Measurements from ENCODE around the gene MAB21L3.

MAB21L3 gene

GRCh38 chr1:116125758-116126157 is 14.6 kb downstream of the MAB21L3 start:
- TF ChIP-seq, protein P1, sequence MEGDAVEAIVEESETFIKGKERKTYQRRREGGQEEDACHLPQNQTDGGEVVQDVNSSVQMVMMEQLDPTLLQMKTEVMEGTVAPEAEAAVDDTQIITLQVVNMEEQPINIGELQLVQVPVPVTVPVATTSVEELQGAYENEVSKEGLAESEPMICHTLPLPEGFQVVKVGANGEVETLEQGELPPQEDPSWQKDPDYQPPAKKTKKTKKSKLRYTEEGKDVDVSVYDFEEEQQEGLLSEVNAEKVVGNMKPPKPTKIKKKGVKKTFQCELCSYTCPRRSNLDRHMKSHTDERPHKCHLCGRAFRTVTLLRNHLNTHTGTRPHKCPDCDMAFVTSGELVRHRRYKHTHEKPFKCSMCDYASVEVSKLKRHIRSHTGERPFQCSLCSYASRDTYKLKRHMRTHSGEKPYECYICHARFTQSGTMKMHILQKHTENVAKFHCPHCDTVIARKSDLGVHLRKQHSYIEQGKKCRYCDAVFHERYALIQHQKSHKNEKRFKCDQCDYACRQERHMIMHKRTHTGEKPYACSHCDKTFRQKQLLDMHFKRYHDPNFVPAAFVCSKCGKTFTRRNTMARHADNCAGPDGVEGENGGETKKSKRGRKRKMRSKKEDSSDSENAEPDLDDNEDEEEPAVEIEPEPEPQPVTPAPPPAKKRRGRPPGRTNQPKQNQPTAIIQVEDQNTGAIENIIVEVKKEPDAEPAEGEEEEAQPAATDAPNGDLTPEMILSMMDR (IDR thresholded peaks at IDR 0.05; ENCODE audit: low read length), result no peak
- TF ChIP-seq EZH2 (IDR thresholded peaks at IDR 0.05; ENCODE audit: borderline replicate concordance, low read length), result no peak
- Histone ChIP-seq H3K9me2 (ENCODE audit: low read depth, low read length) (no peaks in the 10 kb centered on the region), H2AFZ (ENCODE audit: low read length) (no peak overlapping the region), H3K27ac (ENCODE audit: low read depth, low read length, poor library complexity, severe bottlenecking) (no peak overlapping the region), H3K27me3 (ENCODE audit: insufficient read depth, low read length) (no peaks in the 10 kb centered on the region), H3K4me2 (ENCODE audit: low read length) (no peak overlapping the region), H3K4me3 (ENCODE audit: low read depth, low read length, poor library complexity, severe bottlenecking) (no peak overlapping the region), H3K36me3 (ENCODE audit: insufficient read depth, low read length) (no peaks in the 10 kb centered on the region), H4K20me1 (ENCODE audit: insufficient read depth, low read length) (no peaks in the 10 kb centered on the region), H3F3A (ENCODE audit: insufficient read depth, low read length) (no peaks in the 10 kb centered on the region), H3K79me2 (ENCODE audit: insufficient read depth, low read length) (no peaks in the 10 kb centered on the region), H3K4me1 (ENCODE audit: insufficient read depth, low read length, severe bottlenecking) (no peaks in the 10 kb centered on the region), H3K9ac (ENCODE audit: low read length) (no peak overlapping the region), H3K9me3 (ENCODE audit: low read length) (no peaks in the 10 kb centered on the region)

- Histone ChIP-seq H3K4me1 (ENCODE audit: insufficient read depth, low read length, severe bottlenecking) (no peaks in the 10 kb centered on the region), H3K4me3 (ENCODE audit: low read depth, low read length, poor library complexity, severe bottlenecking) (no peak overlapping the region), H4K20me1 (ENCODE audit: insufficient read depth, low read length) (no peaks in the 10 kb centered on the region), H3K27ac (ENCODE audit: low read depth, low read length, poor library complexity, severe bottlenecking) (no peak overlapping the region), H3K4me2 (ENCODE audit: low read length) (no peak overlapping the region), H3F3A (ENCODE audit: insufficient read depth, low read length) (no peaks in the 10 kb centered on the region), H3K36me3 (ENCODE audit: insufficient read depth, low read length) (no peaks in the 10 kb centered on the region), H3K9ac (ENCODE audit: low read length) (no peak overlapping the region), H3K9me3 (ENCODE audit: low read length) (no peaks in the 10 kb centered on the region), H3K9me2 (ENCODE audit: low read depth, low read length) (no peaks in the 10 kb centered on the region), H3K79me2 (ENCODE audit: insufficient read depth, low read length) (no peaks in the 10 kb centered on the region), H3K27me3 (ENCODE audit: insufficient read depth, low read length) (no peaks in the 10 kb centered on the region), H2AFZ (ENCODE audit: low read length) (no peak overlapping the region)
- TF ChIP-seq, protein P1 (IDR thresholded peaks at IDR 0.05; ENCODE audit: low read length), result no peak
- TF ChIP-seq EZH2 (IDR thresholded peaks at IDR 0.05; ENCODE audit: borderline replicate concordance, low read length), result no peak
These were observed 15.1 kb downstream of the MAB21L3 start for GRCh38 chr1:116126281-116126680.

DNA sequence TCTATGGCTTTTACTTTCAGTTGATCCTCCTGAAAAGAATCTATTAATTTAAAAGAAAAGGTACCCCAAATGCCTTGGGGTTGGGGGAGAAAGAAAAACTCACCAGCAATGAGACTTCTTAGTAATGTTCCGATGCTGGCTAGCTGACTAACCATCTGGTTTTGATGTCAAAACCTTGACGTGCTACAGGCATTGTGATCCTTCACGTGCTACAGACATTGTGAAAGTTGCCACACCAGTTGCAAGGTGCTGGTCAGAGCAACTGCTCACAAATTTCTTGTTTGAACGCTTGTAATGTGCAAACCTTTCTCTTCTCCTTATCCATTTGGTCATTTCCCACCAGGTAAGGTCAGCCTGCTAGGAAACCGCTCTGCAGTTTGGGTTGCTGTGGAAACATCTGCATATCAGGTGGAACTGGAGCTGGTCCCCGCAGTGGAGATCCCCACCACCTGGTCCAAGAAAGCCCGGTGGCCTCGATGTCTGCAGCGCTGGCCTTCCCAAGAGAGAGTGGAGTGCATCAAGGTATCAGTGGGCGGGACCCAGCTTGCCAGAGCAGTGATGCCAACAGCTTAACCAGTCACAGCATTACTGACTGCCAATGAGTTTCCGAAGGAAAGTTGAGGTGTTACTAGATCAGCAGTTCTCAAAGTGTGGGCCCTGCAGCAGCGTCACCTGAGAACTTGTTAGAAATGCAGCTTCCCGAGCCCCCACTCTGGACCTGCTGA is 16.1 kb downstream of the MAB21L3 start:
- no peaks in the 10 kb centered on the region for H3K79me2 ChIP-seq (ENCODE audit: insufficient read depth, low read length)
- no peak overlapping the region for H3K27ac ChIP-seq (ENCODE audit: low read depth, low read length, poor library complexity, severe bottlenecking)
- H3K9me3 ChIP-seq (ENCODE audit: low read length), result no peaks in the 10 kb centered on the region
- no peak overlapping the region for H2AFZ ChIP-seq (ENCODE audit: low read length)
- no peaks in the 10 kb centered on the region for H3K9me2 ChIP-seq (ENCODE audit: low read depth, low read length)
- H3K4me2 ChIP-seq (ENCODE audit: low read length), result no peak overlapping the region
- no peak overlapping the region for H3K9ac ChIP-seq (ENCODE audit: low read length)
- TF ChIP-seq, protein P1 (IDR thresholded peaks at IDR 0.05; ENCODE audit: low read length), result no peak
- no peak for TF ChIP-seq EZH2 (IDR thresholded peaks at IDR 0.05; ENCODE audit: borderline replicate concordance, low read length)
- no peaks in the 10 kb centered on the region for H3K4me1 ChIP-seq (ENCODE audit: insufficient read depth, low read length, severe bottlenecking)
- no peaks in the 10 kb centered on the region for H3K36me3 ChIP-seq (ENCODE audit: insufficient read depth, low read length)
- H3K27me3 ChIP-seq (ENCODE audit: insufficient read depth, low read length), result no peaks in the 10 kb centered on the region
- H3F3A ChIP-seq (ENCODE audit: insufficient read depth, low read length), result no peaks in the 10 kb centered on the region
- no peak overlapping the region for H3K4me3 ChIP-seq (ENCODE audit: low read depth, low read length, poor library complexity, severe bottlenecking)
- H4K20me1 ChIP-seq (ENCODE audit: insufficient read depth, low read length), result no peaks in the 10 kb centered on the region

Measured in OCI-LY1 (cell line).